Gastrocnemius medialis (tissue), 4 donors: ENCODE measurements around the gene NELFB.

ENCODE experiments used
- POLR2A ChIP-seq, 2 donors: fragments of 450-650 bp; IDR thresholded peaks; one replicate each; pipeline ENCODE4 v1.6.1; 2017; ENCODE audit warnings: antibody characterized with exemption in 2 of 2, mild to moderate bottlenecking in 2 of 2, moderate library complexity in 2 of 2
- TF ChIP-seq, protein P1 (sequence below), 5 experiments: fragments of 450-650 bp in 3 of 5; fragments of 200-600 bp in 2 of 5; sonication (generic) in 2 of 5; IDR thresholded peaks in 4 of 5; conservative IDR thresholded peaks in 1 of 5; 1 replicate in 4 of 5; 2 replicates in 1 of 5; pipeline ENCODE4 v1.5.1; 2016 to 2019; ENCODE audit warnings: antibody characterized with exemption in 5 of 5, mild to moderate bottlenecking in 3 of 5, moderate library complexity in 3 of 5

DNA sequence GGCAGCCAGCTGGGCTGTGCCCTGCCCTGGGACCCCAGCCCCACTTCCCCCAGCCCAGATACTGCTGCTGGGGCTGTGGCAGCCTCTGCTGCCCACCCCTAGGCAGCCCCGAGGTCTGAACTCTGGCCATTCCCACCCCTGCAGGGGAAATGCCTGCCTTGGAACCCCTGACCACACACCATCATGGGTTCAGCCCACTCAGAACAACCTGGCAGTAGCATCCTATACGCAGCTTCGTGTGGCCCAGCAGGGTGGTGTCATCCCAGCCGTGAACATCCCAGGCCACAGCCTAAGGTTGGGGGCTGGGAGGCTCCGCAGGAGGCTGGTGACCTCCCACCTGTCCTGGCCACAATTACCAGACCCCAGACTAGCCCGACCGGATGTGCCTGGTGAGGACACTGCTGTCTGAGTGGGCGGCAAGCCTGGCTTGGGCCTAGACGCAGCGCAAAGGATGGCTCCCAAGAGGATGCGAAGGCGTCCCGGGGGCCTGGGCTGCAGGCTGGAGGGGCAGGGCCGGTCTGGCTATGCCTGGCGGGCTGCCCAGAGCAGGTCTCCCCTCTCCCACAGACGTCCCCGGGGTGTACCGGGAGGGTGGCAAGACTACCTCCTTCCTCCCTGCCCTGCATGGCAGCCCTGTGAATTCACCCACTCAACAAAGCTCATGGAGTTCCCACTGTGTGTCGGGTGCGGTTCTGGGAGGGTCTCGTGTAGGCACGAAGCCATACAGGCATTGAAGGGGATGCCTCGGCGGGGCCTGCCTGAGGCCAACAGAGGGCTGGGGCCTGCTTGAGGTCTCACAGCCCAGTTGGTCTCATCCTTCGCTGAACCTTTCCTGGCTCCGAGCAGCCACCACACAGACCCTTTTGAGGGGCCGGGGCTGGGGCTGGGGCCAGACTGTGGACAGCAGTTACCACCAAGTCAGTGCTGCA, 25.9 kb upstream of the NELFB start:
- TF ChIP-seq, protein P1, sequence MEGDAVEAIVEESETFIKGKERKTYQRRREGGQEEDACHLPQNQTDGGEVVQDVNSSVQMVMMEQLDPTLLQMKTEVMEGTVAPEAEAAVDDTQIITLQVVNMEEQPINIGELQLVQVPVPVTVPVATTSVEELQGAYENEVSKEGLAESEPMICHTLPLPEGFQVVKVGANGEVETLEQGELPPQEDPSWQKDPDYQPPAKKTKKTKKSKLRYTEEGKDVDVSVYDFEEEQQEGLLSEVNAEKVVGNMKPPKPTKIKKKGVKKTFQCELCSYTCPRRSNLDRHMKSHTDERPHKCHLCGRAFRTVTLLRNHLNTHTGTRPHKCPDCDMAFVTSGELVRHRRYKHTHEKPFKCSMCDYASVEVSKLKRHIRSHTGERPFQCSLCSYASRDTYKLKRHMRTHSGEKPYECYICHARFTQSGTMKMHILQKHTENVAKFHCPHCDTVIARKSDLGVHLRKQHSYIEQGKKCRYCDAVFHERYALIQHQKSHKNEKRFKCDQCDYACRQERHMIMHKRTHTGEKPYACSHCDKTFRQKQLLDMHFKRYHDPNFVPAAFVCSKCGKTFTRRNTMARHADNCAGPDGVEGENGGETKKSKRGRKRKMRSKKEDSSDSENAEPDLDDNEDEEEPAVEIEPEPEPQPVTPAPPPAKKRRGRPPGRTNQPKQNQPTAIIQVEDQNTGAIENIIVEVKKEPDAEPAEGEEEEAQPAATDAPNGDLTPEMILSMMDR (IDR thresholded peaks at IDR 0.05 in 4 of 5, conservative IDR thresholded peaks at IDR 0.05 in 1 of 5) = no peak
- TF ChIP-seq POLR2A (IDR thresholded peaks at IDR 0.05) = no peak
